DMS 273 treated with DMSO at 0.1 percent for 48 hours (cell line): ENCODE results near the gene KLRC4.
"Not testable (repeated sequence)": the region's sequence is repeated elsewhere in the genome, so short reads cannot be mapped to it uniquely, and the experiment has no call there.

Experiments used
- DNase-seq: peaks from one replicate; lab custom pipeline; 2025; lab: John Stamatoyannopoulos, UW

KLRC4 gene

DNA sequence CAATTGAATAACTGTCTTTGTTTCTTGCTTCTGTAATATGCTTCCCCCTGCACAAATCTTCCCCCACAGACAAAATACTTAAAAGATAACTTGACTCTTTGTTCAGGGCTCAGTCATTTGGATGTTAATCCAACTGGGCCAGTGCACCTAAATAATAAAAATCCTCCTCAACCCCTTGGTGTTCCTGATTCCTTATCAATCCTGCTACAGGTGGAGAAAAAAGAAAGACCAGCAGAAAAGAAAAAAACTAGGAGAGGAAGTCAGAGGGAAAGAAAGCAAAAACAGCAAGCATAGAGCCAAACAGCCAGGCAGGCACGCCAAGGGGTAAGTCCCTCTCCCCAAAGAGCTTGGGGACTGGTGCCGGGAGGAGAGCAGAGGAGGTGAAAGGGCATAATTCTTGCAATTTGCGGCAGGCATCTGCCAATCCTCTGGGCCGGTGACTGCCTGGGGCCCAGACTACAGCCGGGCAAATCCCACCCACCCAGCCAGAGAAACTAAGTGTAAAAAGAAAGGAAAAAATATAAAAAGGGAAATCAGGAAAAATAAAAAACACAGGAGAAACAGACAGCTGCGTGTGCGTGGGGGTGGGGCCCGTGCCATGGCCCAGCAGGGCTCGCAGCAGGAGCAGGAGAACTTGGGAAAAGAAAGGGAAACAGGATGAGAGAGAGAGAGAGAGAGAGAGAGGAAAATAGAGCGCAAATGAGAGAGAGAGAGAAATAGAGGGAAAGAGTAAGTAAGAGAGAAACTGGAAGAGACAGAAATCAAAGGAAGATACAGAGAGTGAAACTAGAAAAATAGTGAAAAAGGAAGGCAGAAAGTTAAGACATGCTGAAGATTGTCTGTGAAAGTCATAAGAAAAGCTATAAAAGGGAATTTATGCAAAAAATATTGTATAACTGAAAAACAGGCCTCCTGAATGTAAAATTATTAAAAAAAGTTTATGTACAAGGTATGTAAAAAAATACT lies 41.1 kb downstream of the KLRC4 start:
- no peak for DNase-seq

DNA sequence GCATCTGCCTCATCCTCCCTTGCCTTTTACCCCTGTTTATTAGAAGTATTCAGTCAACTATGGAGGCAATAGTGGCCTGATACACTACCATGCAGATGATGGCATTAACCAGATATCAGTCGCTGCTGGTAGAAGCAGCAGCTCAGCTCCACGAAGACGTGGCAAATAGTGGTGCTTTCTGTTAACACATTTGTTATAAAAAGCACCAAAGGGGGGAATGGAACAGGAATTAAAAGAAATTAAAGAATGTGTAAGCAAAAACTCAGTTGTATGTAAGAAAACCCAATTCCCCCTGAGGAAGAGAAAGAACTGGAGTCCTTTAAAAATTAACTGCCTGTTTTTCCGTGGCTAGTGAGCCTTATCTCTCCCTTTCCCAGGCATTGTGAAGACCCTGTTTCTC lies 41.8 kb downstream of the KLRC4 start:
- not testable (repeated sequence) for DNase-seq

DNA sequence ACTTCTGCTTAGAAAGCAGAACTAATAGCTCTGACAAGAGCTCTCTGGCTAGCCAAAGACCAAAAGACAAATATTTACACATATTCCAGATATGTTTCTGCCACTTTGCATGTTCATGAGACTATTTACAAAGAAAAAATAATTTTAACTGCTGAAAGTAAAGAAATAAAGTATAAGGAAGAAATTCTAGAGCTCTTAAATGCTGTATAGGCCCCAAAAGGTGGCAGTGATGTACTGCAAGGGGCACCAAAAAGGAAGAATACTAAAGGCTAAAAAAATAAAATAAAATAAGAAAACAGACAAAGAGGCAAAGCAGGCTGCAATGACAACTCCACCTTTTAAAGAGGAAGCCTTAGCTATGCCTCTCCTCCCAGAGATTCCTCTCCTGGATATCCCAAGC lies 42.7 kb downstream of the KLRC4 start:
- DNase-seq = no peak

DNA sequence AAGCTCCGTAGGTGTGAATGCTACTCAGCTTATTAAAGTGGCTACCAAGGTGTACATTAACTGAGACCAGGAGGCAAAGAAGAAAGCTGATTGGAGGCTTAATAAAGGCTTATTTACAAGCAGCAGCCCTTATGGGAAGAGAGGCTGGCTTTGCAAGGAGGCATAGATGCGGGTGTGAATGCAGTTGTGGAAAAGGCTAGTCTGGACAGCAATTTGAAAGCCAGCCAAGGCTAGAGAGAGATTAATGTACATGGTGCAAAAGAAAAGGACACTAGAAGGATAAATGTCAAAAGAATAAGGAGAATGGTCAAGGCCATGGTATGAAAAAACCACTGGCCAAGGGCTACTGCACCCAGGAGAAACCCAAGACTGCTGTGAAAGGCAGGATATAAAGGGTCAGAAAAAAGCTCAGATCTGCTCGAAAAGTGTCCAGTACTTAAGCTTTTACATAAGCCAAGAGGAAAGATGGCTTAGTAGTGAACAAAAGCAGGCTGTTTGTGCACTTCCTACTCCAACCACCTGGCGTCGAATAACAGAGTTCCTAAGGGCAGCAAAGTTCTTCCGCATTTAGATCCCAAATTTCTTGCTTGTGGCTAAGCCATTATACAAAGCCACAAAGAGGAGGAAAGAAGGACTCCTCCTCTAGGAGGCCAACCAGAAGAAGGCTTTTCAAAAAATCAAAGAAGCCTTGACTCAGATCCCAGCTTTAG lies 43.7 kb downstream of the KLRC4 start:
- no peak for DNase-seq

DNA sequence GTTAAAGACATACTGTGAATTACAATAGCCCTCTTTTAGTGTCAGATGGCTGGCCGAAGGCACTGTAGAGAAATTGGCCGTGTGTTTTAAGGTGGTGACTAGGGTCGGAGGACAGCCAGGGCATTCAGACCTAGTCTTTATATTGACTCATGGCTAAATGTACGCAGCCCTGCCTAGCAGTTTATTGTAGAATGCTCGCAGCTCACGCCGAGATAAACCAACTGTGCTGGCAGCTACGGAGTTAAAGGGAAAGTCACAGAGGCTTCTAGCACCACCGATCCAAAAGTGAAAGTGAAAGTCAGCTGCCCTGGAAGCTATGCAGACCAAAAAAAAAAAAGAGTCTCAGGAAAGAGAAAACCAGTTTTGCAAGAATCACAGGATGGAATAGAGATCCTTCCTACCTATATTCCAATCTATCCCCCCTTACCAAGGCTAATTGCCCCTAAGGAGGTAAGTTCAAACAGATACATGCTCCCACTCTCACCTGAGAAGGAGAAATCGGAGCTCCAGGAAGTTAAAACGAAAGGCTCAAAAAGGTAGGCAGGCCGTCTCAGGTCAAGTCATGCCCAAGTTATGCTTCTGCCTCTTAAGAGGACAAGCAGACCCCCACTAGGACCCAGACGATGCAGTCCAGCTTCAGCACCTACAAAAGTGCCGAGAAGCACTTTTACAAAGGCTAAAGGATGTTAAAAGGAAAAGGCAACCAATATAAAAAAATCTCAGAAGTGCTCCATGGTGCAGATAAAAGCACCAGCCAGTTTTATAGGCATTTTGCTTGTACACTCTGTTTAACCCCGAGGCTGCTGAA lies 44.5 kb downstream of the KLRC4 start:
- DNase-seq = peak; percentile 9

DNA sequence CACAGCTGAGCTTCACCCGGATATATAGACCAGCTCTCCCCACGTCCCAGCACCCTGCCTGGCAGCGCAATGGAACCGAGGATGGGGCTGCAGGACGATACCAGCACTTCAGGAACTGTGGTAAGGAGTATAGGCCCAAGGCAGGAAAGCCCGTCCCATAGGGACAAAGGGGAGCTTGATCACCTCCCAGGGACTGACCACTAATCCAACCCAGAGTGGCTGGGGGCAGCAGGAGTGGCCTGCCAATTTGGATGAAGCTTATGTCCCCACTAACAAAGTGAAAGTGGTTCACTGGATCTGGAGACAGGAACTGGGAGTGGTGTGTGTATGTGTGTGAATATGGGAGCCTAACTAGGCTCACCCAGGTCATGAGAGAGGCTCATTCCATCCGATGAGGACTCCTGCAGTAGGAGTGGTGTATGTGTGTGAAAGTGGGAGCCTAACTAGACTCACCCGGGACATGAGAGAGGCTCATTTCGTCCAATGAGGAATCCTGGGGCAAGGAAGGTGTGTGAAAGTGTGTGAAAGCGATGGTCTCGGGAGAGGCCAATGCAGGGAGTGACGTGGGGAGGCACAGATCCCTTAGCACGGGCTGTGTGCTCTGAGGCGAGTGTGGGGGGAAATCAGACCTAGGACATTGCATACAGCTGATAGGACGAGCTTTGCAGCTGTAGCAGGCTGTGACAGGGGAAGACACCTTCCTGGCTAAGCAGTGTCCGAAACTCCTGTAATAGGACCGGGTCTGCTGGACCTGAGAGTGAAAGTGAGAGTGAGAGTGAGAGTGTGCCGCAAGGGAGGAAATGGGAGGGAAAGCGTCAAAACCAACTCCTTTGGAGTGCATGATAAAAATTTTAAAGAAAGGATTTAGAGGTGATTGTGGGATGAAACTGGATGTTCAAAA lies 45.4 kb downstream of the KLRC4 start:
- no peak for DNase-seq

DNA sequence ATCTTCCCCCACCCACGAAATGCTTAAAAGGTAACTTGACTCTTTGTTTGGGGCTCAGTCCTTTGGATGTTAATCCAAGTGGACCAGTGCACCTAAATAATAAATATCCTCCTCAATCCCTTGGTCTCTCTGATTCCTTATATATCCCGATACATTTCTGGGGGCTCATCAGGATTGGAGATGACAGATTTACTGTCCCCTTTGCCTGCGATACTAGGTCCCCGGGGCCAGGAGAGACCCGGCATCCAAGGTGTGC lies 46.0 kb downstream of the KLRC4 start:
- no peak for DNase-seq

DNA sequence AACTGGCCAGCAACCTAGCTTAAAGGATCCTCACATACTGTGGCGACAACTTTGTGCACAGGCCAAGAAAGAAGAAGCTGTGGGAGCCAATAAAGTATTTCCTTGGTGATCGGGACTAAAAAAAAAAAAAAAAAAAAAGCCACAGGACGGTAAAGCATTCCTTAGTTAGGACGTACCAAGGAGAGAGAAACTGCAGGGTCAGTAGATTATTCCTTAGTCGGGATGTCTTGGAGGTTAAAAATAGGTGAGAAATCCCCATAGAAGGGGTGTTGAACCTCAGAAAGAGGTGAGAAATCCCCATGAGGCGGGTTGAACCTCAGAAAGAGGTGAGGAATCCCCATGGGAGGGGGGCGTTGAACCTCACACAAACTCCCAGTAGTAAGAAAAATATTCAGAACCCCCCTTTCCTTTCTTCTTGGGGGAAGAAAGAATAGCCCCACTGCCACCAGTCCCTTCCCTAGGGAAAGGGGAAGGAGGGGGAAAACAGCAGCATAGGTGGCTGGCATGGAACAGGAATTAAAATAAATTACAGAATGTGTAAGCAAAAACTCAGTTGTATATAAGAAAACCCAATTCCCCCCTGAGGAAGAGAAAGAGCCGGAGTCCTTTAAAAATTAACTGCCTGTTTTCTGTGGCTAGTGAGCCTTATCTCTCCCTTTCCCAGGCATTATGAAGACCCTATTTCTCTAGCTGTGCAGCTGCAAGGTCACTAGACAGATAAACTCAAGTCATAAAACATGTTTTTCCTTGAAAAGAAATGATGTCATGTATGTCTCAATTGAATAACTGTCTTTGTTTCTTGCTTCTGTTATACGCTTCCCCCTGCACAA lies 46.5 kb downstream of the KLRC4 start:
- no peak for DNase-seq

DNA sequence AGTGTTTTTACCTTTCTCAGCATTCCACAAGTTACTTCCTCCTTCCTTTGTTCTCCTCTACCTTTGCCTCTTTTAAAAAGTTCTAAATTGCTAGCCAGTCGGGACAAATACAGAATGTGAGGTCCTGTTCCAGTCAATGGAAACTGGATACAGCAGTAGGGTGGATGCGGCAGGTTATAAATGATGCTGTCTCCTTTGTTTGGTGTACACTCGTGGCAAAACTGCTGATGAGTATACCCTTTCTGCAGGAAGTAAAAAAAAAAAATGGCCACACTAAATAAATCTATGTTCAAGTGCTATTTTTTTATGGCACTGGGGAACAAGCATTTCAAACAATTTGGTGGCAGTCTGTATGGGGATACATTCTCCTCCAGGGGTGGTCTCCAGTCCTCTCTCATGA lies 47.2 kb downstream of the KLRC4 start:
- DNase-seq = no peak

DNA sequence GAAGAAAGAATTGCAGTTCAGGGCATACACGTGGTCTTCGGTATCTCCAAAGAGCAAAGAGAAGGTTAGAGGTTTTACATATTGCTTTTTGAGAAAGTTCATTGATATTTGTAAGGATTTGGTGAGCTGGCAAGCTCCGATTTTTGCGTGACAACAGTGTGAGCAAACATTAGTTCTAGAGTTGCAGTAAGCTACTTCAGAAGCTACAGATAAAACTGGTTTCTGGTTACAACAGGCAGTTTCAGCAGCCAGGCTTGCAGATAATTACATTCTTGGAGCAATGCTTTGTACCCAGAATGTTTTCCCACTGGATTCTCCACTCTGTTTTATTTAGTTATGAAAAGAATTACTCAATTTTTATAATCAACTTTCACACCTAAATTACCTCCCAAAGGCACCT lies 47.9 kb downstream of the KLRC4 start:
- no peak for DNase-seq

DNA sequence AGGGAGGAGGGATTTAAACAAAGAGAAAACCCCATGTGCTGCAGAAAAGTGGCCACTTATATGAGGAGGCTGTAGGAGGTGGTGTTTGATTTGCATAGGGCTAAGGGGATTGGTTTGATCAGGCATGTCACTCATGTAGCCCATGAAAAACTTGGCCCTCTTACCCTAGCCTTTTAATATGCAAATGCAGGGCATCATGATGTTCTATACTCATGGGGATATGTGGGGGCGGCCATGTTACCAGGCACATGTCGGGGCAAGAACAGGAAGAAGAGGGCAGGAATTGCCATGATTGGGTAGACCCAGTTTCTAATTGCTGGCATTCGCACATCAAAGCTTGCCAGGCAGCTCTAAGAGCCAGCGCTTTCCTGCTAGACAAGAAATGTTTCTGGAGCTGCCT lies 48.5 kb downstream of the KLRC4 start:
- DNase-seq = no peak

DNA sequence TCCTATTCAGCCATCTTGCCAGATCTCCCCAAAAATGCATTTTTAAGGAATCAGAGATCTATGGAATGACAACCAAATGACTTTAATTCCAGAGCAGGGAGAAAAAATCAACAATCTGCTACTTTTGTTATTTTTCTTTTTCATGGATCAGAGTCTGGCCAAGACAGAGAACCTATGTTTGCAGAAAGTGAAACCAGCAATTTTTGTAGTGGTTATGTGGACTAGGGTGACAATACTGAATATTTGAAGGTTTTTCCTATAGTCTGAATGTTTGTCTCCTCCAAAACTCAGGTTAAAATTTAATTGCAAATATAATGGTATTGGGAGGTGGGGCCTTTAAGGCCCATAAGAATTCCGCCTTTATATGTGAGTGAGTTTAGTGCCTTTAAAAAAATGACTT lies 50.6 kb downstream of the KLRC4 start:
- no peak for DNase-seq

DNA sequence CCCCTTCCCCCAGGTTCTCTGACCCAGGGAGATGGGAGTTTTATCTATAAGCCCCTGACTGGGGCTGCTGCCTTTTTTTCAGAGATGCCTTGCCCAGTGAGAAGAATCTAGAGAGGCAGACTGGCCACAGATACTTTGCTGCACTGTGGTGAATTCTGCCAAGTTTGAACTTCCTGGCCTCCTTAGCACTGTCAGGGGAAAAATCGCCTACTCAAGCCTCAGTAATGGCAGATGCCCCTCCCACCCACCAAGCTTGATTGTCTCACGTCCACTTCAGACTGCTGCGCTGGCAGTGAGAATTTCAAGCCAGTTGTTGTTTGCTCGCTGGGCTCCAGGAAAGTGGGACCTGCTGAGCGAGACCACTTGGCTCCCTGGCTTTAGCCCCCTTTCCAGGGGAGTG lies 51.4 kb downstream of the KLRC4 start:
- no peak for DNase-seq
